Transverse colon (tissue), 4 donors: ENCODE data around the gene MAZ.

Source experiments
- EP300 ChIP-seq: sonication (generic); formaldehyde crosslinking; IDR thresholded peaks from one replicate; pipeline ENCODE4 v1.6.1; 2017; ENCODE audit warnings: antibody characterized with exemption, low read depth
- POLR2A ChIP-seq: fragments of 450-650 bp; IDR thresholded peaks from one replicate; pipeline ENCODE4 v1.6.1; 2016; ENCODE audit warnings: antibody characterized with exemption, mild to moderate bottlenecking, moderate library complexity
- POLR2AphosphoS5 ChIP-seq, 3 donors: sonication (generic); formaldehyde crosslinking; IDR thresholded peaks; one replicate each; pipeline ENCODE4 v1.6.1; 2016; ENCODE audit warnings: antibody characterized with exemption in 3 of 3
- TF ChIP-seq, protein P1 (sequence below), 5 experiments: fragments of 200-600 bp in 3 of 5; fragments of 450-650 bp in 2 of 5; sonication (generic) in 3 of 5; IDR thresholded peaks; 1 replicate in 2 of 5; 2 replicates in 3 of 5; pipeline ENCODE4 v1.5.1; 2016 to 2017; ENCODE audit warnings: antibody characterized with exemption in 5 of 5, inconsistent platforms in 3 of 5, mild to moderate bottlenecking in 2 of 5, moderate library complexity in 1 of 5

DNA sequence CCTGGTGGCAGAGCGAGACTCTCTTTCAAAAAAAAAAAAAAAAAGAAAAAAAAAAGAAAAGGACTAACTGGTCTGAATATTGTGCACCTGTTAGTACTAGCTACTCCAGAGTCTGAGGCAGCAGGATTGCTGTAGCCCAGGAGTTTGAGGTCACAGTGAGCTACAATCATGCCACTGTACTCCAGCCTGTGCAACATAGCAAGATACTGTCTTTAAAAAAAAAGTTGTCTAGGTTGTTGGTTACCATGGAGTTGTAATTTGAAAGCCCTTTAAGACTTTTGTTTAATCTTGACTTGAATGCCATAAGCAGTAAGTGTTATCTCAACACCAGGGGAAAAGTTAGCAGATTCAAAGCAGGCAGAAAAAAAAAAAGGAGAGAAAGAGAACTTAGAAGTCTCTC lies 49.7 kb upstream of the MAZ start:
- TF ChIP-seq POLR2A (no peak), EP300 (no peak), POLR2AphosphoS5 (IDR thresholded peaks at IDR 0.05) (no peak)
- TF ChIP-seq, protein P1, sequence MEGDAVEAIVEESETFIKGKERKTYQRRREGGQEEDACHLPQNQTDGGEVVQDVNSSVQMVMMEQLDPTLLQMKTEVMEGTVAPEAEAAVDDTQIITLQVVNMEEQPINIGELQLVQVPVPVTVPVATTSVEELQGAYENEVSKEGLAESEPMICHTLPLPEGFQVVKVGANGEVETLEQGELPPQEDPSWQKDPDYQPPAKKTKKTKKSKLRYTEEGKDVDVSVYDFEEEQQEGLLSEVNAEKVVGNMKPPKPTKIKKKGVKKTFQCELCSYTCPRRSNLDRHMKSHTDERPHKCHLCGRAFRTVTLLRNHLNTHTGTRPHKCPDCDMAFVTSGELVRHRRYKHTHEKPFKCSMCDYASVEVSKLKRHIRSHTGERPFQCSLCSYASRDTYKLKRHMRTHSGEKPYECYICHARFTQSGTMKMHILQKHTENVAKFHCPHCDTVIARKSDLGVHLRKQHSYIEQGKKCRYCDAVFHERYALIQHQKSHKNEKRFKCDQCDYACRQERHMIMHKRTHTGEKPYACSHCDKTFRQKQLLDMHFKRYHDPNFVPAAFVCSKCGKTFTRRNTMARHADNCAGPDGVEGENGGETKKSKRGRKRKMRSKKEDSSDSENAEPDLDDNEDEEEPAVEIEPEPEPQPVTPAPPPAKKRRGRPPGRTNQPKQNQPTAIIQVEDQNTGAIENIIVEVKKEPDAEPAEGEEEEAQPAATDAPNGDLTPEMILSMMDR (IDR thresholded peaks at IDR 0.05): no peak
